Activated CD4-positive, alpha-beta T cell treated with anti-CD3 and anti-CD28 coated beads for 36 hours (primary cell): Measurements from ENCODE around the gene KRTAP5-4. TPM values are rescaled to one million over a fixed set of nuclear protein-coding genes. Genes with fewer than 3 reads are reported as not detected.

Experiments used
- ATAC-seq: fragments of 200-7000 bp; cut with Tn5 transposase; one replicate; pipeline ENCODE4 v1.10.0; 2021; ENCODE audit warnings: mild to moderate bottlenecking, moderate library complexity
- CTCF ChIA-PET: fragments of 350-600 bp; sonication (Branson Sonifier 250); formaldehyde crosslinking; loops from one replicate; lab custom pipeline; 2021; ENCODE audit warnings: antibody characterized with exemption; lab: Charles Lee
- POLR2A ChIA-PET: fragments of 350-600 bp; sonication (Branson Sonifier 250); formaldehyde crosslinking; loops from one replicate; lab custom pipeline; 2021; ENCODE audit warnings: antibody characterized with exemption, inconsistent platforms; lab: Charles Lee
- DNase-seq: peaks from one replicate; pipeline ENCODE4 v3.0.0-alpha.2; 2020
- H3K27ac Mint-ChIP-seq: one replicate; pipeline ENCODE4 v1.8.0; 2021; ENCODE audit warnings: mixed read lengths
- H3K27me3 Mint-ChIP-seq: one replicate; pipeline ENCODE4 v1.8.0; 2021; ENCODE audit warnings: mixed read lengths
- H3K36me3 Mint-ChIP-seq: one replicate; pipeline ENCODE4 v1.8.0; 2021; ENCODE audit warnings: low read depth, mixed read lengths
- H3K4me1 Mint-ChIP-seq: one replicate; pipeline ENCODE4 v1.8.0; 2021; ENCODE audit warnings: mixed read lengths
- H3K4me3 Mint-ChIP-seq: one replicate; pipeline ENCODE4 v1.8.0; 2021; ENCODE audit warnings: mild to moderate bottlenecking, moderate library complexity, mixed read lengths
- H3K9me3 Mint-ChIP-seq: one replicate; pipeline ENCODE4 v1.8.0; 2021; ENCODE audit warnings: low read depth, mixed read lengths
- intact Hi-C, 2 experiments: fragments of 100-400 bp; cut with DNase I in 1 of 2; cut with micrococcal nuclease in 1 of 2; formaldehyde crosslinking; loops; one replicate each; pipeline versions ENCODE4 v1.14.2 to v1.15.1; 2022 to 2024; cut with DNase I, micrococcal nuclease
- total RNA-seq, 2 experiments: library from RNA; stranded (reverse); gene quantifications; one replicate each; pipeline ENCODE4 v1.2.3, GENCODE V29; 2021

KRTAP5-4 gene
- total RNA-seq, 2 experiments from 2014 or later = not detected

- Mint-ChIP-seq H3K27ac (no peak overlapping the region), H3K4me3 (no peak overlapping the region), H3K36me3 (no peaks in the 10 kb centered on the region), H3K27me3 (peaks cover 6% of the 10 kb centered on the region), H3K4me1 (no peaks in the 10 kb centered on the region), H3K9me3 (no peaks in the 10 kb centered on the region)
- POLR2A ChIA-PET = no interaction called here
- ATAC-seq (no peak), DNase-seq (no peak)
- CTCF ChIA-PET = interaction anchor here (1.1 kb wide), 1 partner anchor 8 kb away, joined by 4 read pairs; no protein-coding TSS in a partner anchor
- intact Hi-C loops = no loop called here
Measured at GRCh38 chr11:1644601-1645356, 22.8 kb upstream of the KRTAP5-4 start.

GRCh38 chr11:1643146-1643690 is 21.3 kb upstream of the KRTAP5-4 start:
- Mint-ChIP-seq H3K36me3 (no peaks in the 10 kb centered on the region), H3K27me3 (peaks cover 6% of the 10 kb centered on the region), H3K27ac (no peak overlapping the region), H3K4me3 (no peak overlapping the region), H3K9me3 (no peaks in the 10 kb centered on the region), H3K4me1 (no peaks in the 10 kb centered on the region)
- ChIA-PET POLR2A (no interaction called here), CTCF (interaction anchor here (0.8 to 1.0 kb wide), 2 partner anchors 10 kb away, joined by 3 to 4 read pairs; no protein-coding TSS in a partner anchor)
- DNase-seq (no peak), ATAC-seq (no peak)
- intact Hi-C loops = no loop called here

GRCh38 chr11:1642288-1643145 is 20.6 kb upstream of the KRTAP5-4 start:
- intact Hi-C loops = no loop called here
- POLR2A ChIA-PET = no interaction called here
- Mint-ChIP-seq H3K36me3 (no peaks in the 10 kb centered on the region), H3K27me3 (peaks cover 6% of the 10 kb centered on the region), H3K9me3 (no peaks in the 10 kb centered on the region), H3K27ac (no peak overlapping the region), H3K4me3 (no peak overlapping the region), H3K4me1 (no peaks in the 10 kb centered on the region)
- CTCF ChIA-PET = interaction anchor here (0.6 to 1.0 kb wide), 3 partner anchors 9 to 52 kb away, joined by 3 to 4 read pairs (median 3); no protein-coding TSS in a partner anchor
- ATAC-seq (no peak), DNase-seq (no peak)

- DNase-seq (no peak), ATAC-seq (no peak)
- Mint-ChIP-seq H3K27ac (no peak overlapping the region), H3K4me3 (no peak overlapping the region), H3K27me3 (peaks cover 6% of the 10 kb centered on the region), H3K9me3 (no peaks in the 10 kb centered on the region), H3K36me3 (no peaks in the 10 kb centered on the region), H3K4me1 (no peaks in the 10 kb centered on the region)
- POLR2A ChIA-PET = no interaction called here
- intact Hi-C loops = no loop called here
- CTCF ChIA-PET = interaction anchor here (0.7 to 1.7 kb wide), 4 partner anchors 10 to 112 kb away, joined by 3 to 9 read pairs (median 4); no protein-coding TSS in a partner anchor
Measured at GRCh38 chr11:1641096-1641495, 19.2 kb upstream of the KRTAP5-4 start.

- no peaks in the 10 kb centered on the region for H3K36me3 Mint-ChIP-seq
- H3K9me3 Mint-ChIP-seq = no peaks in the 10 kb centered on the region
- intact Hi-C loops = no loop called here
- CTCF ChIA-PET = interaction anchor here (0.5 to 1.7 kb wide), 10 partner anchors 11 to 1117 kb away, joined by 3 to 9 read pairs (median 3); no protein-coding TSS in a partner anchor
- ATAC-seq (peak; percentile 49), DNase-seq (peak; percentile 54)
- no peak overlapping the region for H3K27ac Mint-ChIP-seq
- POLR2A ChIA-PET = no interaction called here
- no peak overlapping the region for H3K4me3 Mint-ChIP-seq
- no peaks in the 10 kb centered on the region for H3K4me1 Mint-ChIP-seq
- peaks cover 6% of the 10 kb centered on the region for H3K27me3 Mint-ChIP-seq
Measured at GRCh38 chr11:1640076-1640946, 18.4 kb upstream of the KRTAP5-4 start.

- no peaks in the 10 kb centered on the region for H3K36me3 Mint-ChIP-seq
- no peaks in the 10 kb centered on the region for H3K9me3 Mint-ChIP-seq
- H3K4me1 Mint-ChIP-seq = no peaks in the 10 kb centered on the region
- POLR2A ChIA-PET = no interaction called here
- CTCF ChIA-PET = interaction anchor here (0.5 to 1.2 kb wide), 8 partner anchors 9 to 1116 kb away, joined by 3 to 4 read pairs (median 3); no protein-coding TSS in a partner anchor
- ATAC-seq (no peak), DNase-seq (no peak)
- H3K27me3 Mint-ChIP-seq = peaks cover 6% of the 10 kb centered on the region
- intact Hi-C loops = no loop called here
- H3K4me3 Mint-ChIP-seq = no peak overlapping the region
- no peak overlapping the region for H3K27ac Mint-ChIP-seq
Measured at GRCh38 chr11:1639666-1640065, 17.7 kb upstream of the KRTAP5-4 start.

GRCh38 chr11:1639102-1639620 is 17.2 kb upstream of the KRTAP5-4 start:
- Mint-ChIP-seq H3K4me3 (no peak overlapping the region), H3K9me3 (no peaks in the 10 kb centered on the region), H3K27me3 (peaks cover 5% of the 10 kb centered on the region), H3K27ac (no peak overlapping the region), H3K36me3 (no peaks in the 10 kb centered on the region), H3K4me1 (no peaks in the 10 kb centered on the region)
- POLR2A ChIA-PET = no interaction called here
- intact Hi-C loops = no loop called here
- CTCF ChIA-PET = interaction anchor here (0.6 to 1.2 kb wide), 8 partner anchors 9 to 1116 kb away, joined by 3 to 4 read pairs (median 3); no protein-coding TSS in a partner anchor
- no peak for ATAC-seq
- no peak for DNase-seq

- intact Hi-C loops = no loop called here
- H3K27me3 Mint-ChIP-seq = peaks cover 5% of the 10 kb centered on the region
- no peak for DNase-seq
- no peaks in the 10 kb centered on the region for H3K9me3 Mint-ChIP-seq
- CTCF ChIA-PET = interaction anchor here (1.4 to 1.7 kb wide), 2 partner anchors 9 to 14 kb away, joined by 5 to 7 read pairs; partner anchors contain the start of gene KRTAP5-5
- no peaks in the 10 kb centered on the region for H3K36me3 Mint-ChIP-seq
- POLR2A ChIA-PET = no interaction called here
- no peak for ATAC-seq
- no peak overlapping the region for H3K27ac Mint-ChIP-seq
- H3K4me1 Mint-ChIP-seq = no peaks in the 10 kb centered on the region
- H3K4me3 Mint-ChIP-seq = no peak overlapping the region
Measured at GRCh38 chr11:1638344-1638743, 16.4 kb upstream of the KRTAP5-4 start.

- DNase-seq (no peak), ATAC-seq (no peak)
- no peaks in the 10 kb centered on the region for H3K36me3 Mint-ChIP-seq
- H3K27me3 Mint-ChIP-seq = peaks cover 5% of the 10 kb centered on the region
- H3K27ac Mint-ChIP-seq = no peak overlapping the region
- H3K4me3 Mint-ChIP-seq = no peak overlapping the region
- H3K4me1 Mint-ChIP-seq = no peaks in the 10 kb centered on the region
- intact Hi-C loops = no loop called here
- H3K9me3 Mint-ChIP-seq = no peaks in the 10 kb centered on the region
- POLR2A ChIA-PET = no interaction called here
- CTCF ChIA-PET = interaction anchor here (0.8 to 1.7 kb wide), 4 partner anchors 8 to 513 kb away, joined by 3 to 7 read pairs (median 4); partner anchors contain the start of gene KRTAP5-5
Measured at GRCh38 chr11:1637628-1638027, 15.7 kb upstream of the KRTAP5-4 start.

GRCh38 chr11:1636291-1636950 is 14.5 kb upstream of the KRTAP5-4 start:
- no peaks in the 10 kb centered on the region for H3K36me3 Mint-ChIP-seq
- intact Hi-C loops = no loop called here
- H3K9me3 Mint-ChIP-seq = no peaks in the 10 kb centered on the region
- CTCF ChIA-PET = interaction anchor here (0.6 kb wide), 1 partner anchor 269 kb away, joined by 3 read pairs; no protein-coding TSS in a partner anchor
- POLR2A ChIA-PET = no interaction called here
- DNase-seq = no peak
- ATAC-seq = no peak
- H3K27ac Mint-ChIP-seq = no peak overlapping the region
- H3K4me3 Mint-ChIP-seq = no peak overlapping the region
- peaks cover 10% of the 10 kb centered on the region for H3K27me3 Mint-ChIP-seq
- H3K4me1 Mint-ChIP-seq = peaks cover 2% of the 10 kb centered on the region
